SIG-M5 treated with dmso at 0.1 percent for 504 hours (cell line): ENCODE data around the gene DCTD.

Source experiments
- DNase-seq: peaks from one replicate; lab custom pipeline; 2025; ENCODE audit not compliant: unreplicated experiment; lab: John Stamatoyannopoulos, UW

Gene DCTD

DNA sequence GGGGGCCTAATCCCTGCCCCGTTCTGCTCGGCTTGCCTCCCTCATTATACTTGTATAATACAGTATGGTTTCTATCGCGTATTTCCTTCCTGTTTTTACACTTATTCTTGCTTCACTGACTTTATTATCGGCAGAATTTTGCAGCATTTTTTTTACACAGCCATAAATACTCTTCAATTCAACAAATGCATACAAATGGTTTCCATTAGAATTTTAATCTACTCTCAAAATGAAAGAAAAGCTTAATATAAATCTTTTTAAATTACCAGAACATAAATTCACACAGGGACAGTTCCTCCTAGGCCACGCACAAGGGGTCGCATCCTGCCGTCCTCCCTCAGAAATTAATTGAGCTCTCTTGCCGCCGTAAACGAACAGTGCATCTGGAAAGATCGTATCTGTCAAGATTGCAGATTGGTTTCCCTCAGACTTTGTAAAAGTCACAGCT is 42.9 kb downstream of the DCTD start:
- no peak for DNase-seq

DNA sequence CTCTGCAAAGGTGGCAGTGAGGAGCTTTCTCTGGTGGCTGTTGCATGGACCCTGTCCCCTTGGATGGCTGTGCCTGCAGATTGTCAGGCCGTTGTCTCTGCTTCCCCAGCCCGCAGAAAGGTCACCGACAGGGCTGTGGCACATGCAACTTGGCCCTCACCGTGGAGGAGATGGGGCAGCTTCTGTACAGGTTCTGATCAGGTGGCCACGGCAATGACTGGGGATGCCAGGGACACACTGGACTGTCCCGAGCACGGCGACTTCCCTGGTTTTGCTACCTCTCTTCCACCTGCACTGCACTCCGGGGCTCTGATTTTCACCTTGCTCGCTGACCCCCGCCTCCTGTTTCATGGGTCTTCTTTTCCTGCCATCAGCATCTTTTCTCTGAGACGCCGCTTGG is 43.5 kb downstream of the DCTD start:
- no peak for DNase-seq

DNA sequence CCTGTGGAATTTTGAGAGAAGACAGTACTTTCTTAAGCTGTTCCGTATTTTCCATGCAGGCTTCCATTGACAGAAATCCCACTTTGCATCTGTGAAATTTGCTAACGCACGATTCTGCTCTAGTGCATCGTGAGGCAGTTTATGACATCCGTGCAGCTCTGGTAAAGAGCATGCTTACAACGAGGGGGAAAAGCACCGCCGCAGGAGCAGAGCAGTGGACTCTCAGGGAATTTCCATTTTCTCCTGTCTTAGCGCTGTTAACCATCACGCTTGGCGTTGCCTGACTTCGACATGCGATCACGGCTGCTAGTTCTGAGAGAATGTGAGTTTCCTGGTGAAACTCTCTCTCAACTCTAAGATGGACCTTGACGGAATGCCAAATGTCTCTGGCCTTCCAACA is 43.9 kb downstream of the DCTD start:
- DNase-seq, result no peak

DNA sequence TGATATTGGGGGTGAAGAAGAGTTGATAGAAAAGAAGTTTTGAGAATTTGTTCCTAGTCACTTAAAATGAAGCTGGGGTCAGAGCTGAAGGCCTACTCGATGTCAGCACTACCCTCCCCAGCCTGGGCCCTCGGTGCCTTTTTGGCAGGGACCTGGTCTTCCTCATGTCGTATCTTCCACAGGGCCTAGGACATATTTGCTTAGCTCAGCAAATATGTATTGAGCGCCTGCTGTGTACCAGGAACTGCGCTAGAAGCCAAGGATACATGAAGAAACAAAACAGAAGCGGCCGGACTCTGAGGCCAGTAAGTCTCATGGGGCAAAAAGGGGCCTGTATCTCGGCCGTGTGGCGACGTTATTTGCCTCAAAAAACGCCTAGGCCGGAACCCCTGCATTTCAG is 44.3 kb downstream of the DCTD start:
- no peak for DNase-seq

DNA sequence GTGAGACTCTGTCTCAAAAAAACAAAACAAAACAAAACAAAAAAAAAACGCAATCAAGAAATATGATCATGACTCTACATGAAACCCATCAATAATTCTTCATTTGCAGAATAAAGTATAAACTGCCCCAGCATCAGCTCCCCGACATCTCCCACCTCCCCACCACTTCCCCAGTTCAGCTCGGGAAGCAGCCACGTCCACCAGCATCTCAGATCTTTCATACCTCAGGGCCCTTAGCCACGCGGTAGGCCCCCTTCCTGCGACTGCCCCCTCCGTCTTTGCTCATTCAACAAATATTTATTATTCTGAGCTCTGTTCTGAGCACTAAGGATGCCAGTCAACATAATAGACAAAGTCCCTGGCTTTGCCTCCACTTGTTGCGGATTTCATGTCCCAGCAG is 45.6 kb downstream of the DCTD start:
- no peak for DNase-seq

DNA sequence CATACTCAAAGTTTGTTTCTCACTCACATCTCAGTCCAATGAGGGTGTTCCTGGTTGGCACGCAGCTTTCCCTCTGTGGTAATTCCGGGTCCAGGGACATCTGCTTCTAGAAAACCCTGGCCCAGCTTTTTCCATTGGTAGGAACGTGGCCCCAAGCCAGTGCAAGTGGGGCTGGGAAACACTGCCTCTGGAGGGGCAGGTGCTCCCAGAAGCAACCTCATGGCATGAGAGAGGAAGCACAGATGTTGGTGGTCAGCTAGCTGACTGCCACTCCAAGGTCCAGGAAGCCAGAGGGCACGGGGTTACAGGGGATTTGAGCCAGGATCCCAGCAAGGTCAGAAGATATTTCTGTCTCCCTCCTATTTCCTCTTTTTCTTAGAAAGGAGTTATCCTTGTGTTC is 47.5 kb downstream of the DCTD start:
- DNase-seq, result no peak

DNA sequence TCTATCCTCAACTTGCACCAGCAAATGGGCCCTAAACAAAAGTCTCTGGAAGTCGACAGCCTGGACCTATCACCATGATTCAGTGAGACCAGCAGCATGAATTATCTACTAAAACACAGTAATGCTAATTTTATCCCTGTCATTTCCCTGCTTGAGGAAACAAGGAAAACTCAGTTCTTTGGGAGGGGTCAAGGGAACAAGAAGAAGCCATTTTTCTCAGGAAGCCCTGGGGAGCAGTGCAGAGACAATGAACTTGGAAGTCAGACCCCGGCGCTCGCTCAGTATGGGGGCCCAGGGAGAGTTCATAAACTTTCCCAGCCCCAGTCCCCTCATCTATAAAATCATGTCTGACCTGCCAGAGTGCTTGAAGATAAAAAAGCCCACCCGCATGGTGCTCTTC is 50.4 kb downstream of the DCTD start:
- DNase-seq, result no peak

DNA sequence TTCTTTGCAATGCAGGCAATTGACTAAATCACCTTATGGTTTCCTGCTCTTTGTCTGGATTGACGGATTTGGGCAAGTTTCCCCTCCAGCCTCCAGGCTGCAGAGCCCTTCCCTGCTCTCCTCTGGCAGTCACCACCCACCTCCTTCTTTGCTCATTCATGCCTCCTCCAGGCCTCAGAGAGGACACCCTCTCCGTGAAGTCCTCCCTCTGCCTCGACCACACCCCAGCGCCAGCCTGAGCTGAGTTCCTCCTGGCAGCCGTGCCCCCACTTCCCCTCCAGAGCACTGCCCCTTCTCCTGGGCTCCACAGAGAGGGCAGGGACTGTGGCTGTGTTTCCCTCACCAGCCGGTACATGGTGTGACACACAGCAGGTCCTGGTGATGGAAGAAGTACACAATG is 53.7 kb downstream of the DCTD start:
- no peak for DNase-seq

DNA sequence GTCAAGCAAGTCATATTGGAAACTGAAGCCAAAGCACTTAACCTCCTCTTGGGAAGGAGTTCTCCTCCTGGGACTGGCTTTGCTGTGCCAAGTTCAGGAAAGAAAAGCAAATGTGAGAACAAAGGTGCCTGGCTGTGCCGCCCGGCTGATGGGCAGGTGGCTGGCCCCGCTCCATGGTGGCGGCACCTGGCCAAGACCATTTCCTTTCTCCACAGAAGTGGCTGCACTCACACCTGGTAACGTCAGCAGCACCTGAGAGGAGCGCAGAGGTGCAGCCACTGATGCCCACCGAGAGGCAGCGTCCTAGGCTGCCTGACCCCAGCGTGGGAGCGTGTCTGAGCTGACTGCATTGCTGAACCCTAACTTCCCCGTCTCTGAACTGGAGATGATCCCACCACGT is 54.3 kb downstream of the DCTD start:
- no peak for DNase-seq

DNA sequence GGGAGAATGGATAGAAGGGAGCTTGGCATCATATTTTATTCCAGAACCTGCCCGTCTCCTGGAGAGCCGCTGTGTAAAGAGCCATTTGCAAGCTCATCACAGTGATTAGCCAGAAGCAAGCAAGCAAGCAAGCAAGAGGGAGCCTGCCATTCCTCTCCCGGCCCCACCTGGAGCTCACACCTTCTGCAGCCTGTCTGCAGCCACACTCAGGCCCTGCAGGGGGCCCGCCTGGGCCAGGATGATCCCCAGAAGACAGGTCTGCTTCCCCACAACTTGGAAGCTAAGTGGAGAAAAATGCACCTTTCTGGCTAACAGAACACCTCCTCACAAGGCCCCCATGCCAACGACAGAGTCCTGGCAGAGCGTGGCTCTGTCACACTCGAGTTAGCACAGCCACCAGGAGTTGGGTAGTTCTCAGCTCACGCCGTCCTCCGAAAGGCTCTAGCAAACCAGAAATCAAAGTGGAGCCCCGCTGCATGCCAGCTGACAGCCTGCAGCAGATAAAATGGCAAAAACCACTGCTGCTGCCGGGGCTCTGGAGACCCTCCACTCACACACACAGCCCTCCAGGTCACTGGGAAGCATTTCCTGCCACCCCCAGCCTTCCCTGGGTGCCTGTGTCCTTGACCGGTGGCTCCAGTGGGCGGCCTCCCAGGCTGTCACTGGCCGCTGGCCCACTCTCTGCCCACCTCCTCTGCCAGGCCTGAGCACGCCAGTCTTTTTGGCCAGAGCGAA is 54.9 kb downstream of the DCTD start:
- DNase-seq, result no peak

DNA sequence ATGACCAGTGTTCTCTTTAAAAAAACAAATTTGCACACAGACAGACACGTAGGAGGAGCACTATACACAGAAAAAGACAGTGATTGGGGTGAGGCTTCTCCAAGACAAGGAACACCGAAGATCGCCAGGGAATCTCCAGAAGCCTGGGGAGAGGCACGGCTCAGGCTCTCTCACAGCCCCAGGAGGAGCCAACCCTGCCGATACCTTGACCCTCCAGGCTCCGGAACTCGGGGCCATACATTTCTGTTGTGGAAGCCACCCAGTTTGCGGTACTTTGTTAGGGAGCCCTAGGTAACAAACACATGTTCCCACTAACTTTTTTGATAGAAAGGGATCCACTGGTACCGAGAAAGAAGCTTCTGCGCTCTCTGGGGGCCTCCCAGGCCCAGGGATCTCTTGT is 55.8 kb downstream of the DCTD start:
- no peak for DNase-seq

DNA sequence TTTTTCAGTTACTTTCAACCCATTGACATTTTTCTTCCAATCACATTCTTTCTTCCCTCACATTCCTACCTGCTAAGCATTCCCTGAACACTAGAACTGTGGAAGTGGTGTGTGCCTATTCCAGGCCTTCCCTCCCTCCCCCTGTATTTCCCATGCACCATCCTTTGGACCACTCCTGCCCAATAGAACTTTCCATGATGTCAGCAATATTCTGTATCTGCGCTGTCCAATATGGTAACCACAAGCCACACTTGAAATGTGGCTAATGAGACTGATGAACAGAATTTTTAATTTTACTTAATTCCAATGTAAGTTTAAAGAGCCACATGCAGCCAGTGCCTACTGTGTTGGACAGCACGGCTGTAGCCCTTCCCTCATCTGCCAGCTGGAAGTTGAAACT is 57.5 kb downstream of the DCTD start:
- DNase-seq, result no peak

DNA sequence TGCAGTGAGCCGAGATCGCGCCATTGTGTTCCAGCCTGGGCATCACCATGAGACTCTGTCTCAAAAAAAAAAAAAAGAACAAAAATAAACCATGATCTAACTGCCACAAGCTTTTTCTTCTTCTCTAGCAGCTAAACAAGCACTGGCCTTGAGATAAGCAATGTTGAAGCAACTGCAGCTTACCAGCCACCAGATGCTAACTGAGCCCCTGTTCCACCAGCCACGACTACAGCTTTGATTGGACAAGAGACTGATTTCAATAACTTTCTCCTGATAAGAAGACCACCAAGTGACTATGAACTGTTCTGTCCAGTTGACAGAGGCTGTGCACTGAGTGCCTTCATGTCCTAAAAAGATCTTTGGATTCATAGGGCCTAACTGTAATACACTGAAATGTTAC is 58.5 kb downstream of the DCTD start:
- DNase-seq, result no peak

DNA sequence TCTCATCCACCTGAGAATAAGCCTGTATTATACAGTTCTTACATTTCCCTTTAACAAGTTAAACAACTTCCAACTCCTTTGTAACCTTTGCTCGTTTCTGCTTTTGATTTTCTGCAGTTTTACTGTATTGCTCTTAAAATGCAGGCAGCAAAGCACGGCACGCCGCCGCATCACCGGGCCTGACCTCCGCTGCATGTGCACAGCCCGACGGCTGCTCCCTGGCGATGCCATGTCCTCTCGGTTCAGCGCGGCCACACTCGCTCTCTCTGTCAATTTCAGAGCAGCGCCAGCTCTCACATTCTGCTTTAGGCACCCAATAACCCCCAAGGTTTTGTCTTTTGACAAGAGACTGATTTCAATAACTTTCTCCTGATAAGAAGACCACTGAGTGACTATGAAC is 60.3 kb downstream of the DCTD start:
- DNase-seq, result no peak

DNA sequence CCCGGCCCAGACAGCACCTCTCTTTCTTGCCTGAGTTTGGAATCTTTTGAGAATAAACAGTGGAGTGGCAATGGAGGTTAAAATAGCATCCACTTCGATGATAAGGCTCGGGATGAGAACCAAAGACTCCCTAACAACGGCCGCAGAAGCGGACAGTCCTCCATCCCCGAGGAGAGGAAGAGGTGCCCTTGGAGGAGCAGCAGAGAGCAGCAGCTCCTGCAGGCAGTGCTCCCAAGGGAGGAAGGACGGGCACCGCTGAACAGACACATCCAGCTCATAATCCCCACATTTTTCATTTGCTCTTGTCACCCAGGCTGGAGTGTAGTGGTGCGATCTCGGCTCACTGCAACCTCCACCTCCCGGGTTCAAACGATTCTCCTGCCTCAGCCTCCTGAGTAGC is 61.3 kb downstream of the DCTD start:
- DNase-seq, result no peak

DNA sequence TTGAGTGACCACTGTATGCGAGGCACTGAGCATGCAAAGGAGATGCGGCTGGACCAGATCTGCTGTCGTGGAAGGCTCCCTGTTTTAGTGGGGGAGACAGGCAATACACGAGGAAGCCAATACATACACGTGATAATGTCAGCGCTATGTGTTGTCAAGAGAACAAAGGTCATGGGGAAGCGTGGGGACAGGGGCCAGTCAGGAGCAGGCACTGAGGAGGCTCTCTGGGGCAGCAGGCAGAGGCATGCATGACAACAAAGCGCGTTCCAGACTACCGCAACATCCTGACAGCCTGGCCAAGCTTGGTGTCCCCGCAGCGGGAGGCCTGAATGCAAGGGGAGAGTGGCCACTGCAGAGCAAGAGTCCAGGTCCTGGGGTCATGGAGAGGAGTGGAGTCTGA is 61.9 kb downstream of the DCTD start:
- no peak for DNase-seq

DNA sequence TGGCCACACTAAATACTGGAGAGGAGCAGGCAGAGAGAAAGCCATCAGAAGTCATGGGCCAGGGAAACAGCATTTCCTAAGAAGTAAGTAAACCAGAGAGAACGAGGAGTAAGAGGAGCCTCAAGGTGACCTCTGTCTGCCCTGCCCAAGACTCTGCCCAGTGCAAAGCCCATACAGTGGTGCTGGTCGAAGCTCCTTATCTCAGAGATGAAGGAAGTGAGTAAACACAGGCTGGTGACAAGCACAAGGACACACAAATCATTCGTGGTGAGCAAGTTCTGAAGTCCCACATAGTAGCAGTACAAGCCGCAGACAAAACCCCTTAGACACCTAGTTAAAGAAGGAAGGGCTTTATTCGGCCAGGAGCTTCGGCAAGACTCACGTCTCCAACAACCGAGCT is 62.7 kb downstream of the DCTD start:
- no peak for DNase-seq

DNA sequence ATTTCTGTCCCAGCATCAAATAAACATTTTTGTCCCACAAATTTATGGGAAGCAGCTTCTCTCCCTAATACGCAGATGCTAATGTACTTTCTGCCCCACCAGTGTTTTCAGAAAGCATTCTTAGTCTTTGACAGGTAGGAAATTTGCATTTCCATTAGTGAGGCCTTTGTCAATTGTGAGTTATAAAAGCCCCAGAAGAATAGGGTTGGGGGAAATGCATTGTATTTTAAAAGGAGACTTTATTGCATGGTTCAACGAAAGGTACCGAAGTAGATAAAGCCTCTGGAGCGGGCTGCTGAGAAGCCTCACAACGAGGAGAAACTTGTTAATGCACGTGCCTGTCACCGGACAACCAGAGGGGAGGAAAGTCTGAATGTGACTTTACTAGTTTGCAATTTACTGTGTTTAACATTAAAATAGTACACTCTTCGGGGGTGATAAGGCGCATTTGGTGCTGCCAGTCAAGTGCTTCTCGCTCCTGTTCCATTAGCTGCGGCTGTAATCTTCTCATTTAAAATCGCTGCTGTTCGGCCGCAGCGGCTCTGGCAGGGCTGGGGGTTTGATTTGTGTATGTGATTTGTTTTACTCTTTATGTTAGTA is 63.4 kb downstream of the DCTD start:
- no peak for DNase-seq

DNA sequence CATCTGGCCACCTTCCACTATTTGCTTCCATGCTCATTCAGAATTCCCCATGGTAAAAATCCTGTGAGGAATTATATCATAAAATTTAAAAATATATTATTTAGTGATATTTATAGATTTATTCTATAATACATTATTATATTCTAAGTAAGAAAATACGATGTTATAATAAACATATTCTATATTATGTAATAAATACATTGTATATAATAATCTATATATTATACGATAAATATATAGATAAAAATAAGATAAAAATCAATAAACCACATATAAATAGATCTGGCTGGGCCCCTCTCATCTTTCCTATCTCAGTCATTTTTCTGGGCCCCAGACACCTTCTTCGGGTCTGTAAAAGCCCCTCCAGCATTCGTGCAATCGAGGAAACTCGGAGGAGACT is 68.5 kb downstream of the DCTD start:
- no peak for DNase-seq

DNA sequence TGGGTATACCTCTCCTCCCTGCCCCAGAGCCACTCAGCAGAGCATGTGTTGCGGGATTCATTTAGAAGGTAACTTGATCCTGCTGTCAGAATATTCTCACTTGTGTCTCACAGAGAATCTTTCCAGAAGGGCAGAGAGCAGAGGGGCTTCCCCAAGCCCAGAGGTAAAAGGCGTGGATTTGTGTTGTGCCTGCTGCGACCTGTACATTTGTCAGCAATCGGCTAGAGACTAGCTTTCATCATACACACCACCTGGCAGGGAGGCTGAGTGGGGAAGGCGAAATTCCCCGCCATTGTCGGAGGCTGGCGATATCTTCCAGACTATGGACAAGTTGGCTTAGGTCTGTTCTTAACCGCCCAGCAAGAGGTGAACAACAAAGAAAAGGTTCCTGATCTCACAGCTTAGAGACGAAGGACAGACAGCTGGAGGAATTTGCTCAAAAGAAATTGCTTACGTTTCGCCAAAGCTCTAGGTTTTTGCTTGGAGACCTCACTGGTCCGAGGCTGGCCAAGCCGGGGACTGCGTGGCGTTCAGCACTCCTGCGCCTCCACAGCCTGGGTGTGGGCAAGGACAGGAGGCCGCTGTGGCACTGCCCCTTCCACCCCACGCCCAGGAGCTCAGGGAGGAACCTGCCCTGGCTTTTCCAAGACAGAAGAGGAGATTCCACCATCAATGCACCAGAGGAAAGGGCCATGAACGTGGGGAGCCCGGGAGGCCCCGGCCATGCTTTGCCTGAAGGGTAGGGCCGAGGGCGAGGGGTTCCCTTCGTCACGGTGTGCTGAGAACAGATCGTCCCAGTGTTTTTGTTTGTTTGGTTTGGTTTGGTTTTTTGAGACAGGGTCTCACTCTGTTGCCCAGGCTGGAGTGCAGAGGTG is 69.4 kb downstream of the DCTD start:
- no peak for DNase-seq

DNA sequence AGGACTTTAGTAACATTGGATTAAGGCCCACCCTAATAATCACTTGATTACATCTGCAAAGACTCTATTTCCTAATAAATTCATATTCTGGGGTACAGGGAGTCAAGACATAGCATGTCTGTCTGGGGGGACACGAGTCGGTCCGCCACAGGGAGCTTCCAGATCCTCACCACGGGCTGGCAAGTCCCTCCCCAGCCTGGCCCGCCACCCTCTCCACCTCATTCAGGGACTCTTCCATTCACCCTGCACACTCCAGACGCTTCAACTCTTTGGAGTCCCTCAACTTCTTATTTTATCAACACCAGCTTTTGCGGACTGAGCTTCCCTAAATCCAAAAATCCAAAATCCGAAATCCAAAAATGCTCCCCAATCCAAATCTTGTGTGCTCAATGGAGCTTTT is 71.2 kb downstream of the DCTD start:
- DNase-seq, result no peak

DNA sequence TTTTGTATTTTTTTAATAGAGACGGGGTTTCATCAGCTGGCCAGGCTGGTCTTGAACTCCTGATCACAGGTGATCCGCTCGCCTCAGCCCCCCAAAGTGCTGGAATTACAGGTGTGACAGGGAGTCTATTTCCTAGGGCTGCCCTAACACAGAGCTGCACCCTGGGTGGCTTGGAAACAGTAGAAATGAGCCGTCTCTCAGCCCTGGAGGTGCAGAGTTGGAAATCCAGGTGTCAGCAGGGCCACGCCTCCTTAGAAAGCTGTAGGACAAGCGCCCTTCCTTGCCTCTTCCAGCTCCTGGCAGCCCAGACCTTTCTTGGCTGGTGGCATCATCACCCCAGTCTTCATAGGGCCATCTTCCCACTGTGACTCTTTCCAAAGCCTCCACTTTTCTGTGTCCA is 71.6 kb downstream of the DCTD start:
- no peak for DNase-seq
